Dermis blood vessel endothelial cell (primary cell): ENCODE results near the gene OBSL1. TPM values are rescaled to one million over a fixed set of nuclear protein-coding genes. Genes with fewer than 3 reads are reported as not detected.
A peak's percentile ranks its signal among the peaks of the same experiment; 100 is the strongest.

ENCODE experiments used
- DNase-seq: peaks from one replicate; pipeline ENCODE4 v3.0.0; 2010
- total RNA-seq: library from RNA; depleted of rRNA; stranded (reverse); fragments of >200 nt; gene quantifications from 2 replicates; pipeline ENCODE4 v1.2.3, GENCODE V29; 2014

OBSL1 gene
- total RNA-seq, 1 donor from 2014 or later, result 38.8 TPM

GRCh38 chr2:219565130-219566080 lies 5.9 kb downstream of the OBSL1 start:
- DNase-seq, result no peak

DNA sequence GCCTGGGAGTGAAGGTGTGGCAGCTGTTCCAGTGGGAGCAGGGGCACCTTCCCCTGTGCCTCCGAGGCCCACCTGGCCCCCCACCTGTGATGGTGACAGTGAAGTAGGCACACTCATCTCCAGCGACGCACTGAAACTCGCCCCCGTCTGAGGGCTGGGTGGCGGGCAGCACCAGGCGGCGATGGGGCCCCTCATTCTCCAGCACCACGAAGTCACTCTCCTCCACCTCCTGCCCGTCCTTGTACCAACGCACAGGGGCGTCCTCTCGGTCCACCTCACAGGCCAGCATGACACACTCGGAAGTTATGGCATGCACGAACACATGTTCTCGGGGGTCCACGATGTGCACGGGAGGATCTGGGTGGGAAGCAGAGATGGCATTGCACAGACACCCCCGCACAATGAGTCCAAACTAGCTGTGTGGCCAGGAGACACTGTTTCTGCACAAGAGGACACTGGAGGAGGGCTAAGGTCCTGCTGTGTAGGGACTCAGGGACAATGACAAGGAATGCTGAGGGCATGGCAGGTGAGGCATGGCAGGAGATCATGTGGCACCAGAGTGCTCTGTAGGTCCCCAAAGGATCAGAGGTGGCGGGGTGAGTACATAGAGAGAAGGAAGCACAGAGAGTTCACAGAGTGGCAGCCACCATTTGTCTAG lies 7.9 kb downstream of the OBSL1 start:
- no peak for DNase-seq

- DNase-seq, result no peak
Measured at GRCh38 chr2:219562049-219563020, 9.0 kb downstream of the OBSL1 start.

DNA sequence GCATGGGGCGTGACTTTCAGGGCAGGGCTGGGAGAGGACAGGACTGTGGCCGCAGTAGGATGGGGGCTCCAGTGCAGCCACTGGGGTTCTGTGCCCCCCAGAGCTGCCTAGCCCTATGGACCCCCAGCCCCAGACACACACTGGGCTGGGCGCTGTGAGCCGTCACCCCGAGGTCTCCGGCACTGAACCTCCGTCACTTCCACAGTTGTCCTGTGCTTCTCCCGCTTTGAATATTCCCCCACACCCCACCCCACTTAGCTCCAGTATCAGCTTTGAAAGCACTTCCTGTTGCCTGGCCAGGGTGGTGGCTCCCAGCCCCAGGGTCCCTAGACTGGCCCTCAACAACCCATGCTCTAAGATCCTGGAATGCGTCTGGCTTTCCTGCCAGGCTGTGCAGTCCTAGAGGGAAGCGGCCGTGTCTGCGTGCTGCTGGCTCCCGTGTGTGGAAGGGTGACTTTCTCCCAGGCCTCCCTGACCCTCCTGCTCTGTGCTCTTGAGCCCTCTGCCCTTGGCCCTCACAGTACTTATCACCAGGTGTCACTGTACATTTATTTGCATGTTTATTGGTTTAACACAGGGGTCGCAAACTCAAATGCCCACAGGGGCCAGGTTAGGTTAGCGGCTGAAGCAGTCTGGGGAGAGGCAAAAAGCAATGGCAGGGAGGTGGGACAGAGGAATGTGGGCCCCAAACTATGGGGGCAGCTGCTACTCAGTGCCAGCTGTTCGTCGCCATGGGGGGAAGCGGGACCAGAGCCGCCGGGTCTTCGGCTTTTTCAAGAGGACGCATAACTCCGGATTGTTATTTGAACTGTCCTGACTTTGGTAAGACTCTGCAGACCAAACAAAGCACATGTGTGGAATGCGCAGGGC lies 9.9 kb downstream of the OBSL1 start:
- no peak for DNase-seq

- DNase-seq, result no peak
Measured at GRCh38 chr2:219560893-219561178, 10.5 kb downstream of the OBSL1 start.

DNA sequence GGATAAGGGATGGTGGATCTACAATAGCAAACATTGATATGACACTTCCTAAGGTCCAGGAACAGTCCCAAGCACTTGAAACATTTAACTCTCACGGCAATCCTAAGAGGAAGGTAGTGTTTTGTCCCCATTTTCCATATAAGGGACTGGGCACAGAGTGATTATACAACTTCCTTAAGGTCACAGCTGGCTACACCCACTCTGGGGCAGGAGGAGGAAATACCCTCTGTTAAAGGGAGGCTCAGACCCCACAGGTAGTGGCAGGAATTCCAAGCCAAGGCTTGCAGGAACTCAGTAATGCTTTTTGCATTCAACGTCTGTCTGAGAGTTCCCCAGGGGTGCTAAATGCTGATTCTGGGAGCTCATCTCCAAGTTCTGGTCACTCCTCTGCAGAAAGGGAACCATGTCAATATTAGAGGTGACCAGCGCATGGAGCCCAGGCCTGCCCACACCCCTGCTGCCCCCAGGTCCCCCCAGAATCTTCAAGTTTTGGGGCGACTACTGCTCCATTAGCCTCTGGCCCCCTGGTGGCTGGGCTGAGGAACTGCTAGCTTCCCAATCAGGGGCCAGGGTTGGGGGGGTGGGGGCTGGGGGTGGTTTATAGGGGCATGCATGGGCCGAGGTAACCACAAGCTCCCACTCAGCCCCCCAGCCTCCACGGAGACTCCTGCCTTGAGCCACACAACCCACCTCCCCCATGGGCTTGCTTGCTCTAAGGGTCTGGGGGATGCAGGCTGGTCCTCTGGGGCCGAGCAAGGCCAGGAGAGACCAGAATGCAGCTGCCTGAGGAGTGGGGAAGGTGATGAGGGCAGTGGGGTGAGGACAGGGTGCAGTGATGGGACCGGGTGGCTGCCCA lies 11.1 kb downstream of the OBSL1 start:
- peak; percentile 13 for DNase-seq

- no peak for DNase-seq
Measured at GRCh38 chr2:219559156-219559915, 12.0 kb downstream of the OBSL1 start.

GRCh38 chr2:219557791-219558785 lies 13.3 kb downstream of the OBSL1 start:
- DNase-seq, result no peak

DNA sequence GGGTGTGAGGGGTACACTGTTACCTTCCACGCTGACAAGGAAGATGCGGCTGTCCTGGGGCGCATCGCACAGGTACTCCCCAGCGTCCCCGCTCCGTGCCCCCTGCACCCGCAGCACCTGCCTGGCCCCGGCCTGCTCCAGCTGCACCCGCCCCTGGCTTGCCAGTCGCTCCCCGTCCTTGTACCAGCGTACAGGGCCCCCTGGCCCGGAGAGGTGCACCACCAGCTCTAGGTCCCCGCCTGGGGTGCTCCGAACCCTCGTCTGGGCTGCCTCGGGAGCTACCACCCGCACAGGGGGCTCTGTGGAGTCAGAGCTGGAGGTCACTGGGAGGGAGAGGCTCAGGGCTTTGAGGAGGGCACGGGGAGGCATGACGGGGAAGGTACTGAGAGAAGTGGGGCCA lies 14.0 kb downstream of the OBSL1 start:
- no peak for DNase-seq

- no peak for DNase-seq
Measured at GRCh38 chr2:219556413-219556812, 14.9 kb downstream of the OBSL1 start.

- no peak for DNase-seq
Measured at GRCh38 chr2:219555956-219556355, 15.4 kb downstream of the OBSL1 start.

DNA sequence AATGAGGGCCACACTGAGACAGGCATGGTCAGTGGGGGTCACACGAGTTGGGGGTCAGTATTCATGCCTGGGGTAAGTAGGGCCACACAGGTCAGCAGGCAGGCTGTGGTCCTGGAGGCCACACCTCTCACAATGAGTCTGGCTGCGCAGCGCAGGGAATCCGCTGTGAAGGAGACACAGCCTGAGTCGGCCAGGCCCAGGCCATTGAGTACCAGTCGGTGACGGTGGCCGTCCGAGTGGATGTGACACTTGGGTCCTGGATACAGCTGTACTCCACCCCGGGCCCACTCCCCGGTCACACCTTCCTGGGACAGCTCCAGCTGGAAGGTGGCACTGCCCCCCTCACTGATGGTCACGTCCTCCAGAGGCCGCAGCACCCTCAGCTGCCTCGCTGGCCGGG lies 17.0 kb downstream of the OBSL1 start:
- no peak for DNase-seq

DNA sequence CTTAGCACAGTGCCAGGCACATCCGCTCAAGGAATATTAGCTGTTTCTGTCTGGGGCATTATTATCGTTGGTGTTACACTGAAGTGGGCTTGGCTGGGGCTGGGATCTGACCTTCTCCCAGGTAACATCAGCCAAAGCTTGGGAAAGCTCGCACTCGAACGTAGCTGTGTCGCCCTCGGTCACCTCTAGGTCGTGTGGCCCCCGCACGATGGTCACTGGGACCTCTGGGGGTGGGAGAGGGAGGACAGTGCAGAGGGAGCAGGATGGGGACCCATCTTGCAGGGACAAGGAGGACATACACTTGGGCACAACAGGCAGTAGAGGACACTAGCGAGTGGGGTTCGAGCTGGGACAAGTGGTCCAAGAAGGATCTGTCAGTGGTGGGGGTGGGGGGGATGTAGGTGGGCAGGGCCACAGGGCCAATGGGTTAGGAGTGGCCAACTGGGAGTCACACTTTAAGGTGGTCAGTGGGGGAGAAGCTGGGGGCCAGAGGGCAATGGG lies 17.8 kb downstream of the OBSL1 start:
- no peak for DNase-seq

DNA sequence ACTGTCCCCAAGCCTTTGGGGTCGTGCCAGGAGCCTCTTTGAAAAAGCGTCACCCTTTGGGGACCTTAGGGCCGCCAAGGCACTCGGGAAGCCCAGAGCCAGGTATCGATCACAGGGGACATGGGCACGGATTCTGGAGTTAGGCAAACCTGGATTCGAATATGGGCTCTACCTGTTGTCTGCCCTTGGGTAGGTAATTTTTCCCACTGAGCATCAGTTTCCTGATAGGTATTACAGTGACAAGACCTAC lies 18.2 kb downstream of the OBSL1 start:
- DNase-seq, result no peak

DNA sequence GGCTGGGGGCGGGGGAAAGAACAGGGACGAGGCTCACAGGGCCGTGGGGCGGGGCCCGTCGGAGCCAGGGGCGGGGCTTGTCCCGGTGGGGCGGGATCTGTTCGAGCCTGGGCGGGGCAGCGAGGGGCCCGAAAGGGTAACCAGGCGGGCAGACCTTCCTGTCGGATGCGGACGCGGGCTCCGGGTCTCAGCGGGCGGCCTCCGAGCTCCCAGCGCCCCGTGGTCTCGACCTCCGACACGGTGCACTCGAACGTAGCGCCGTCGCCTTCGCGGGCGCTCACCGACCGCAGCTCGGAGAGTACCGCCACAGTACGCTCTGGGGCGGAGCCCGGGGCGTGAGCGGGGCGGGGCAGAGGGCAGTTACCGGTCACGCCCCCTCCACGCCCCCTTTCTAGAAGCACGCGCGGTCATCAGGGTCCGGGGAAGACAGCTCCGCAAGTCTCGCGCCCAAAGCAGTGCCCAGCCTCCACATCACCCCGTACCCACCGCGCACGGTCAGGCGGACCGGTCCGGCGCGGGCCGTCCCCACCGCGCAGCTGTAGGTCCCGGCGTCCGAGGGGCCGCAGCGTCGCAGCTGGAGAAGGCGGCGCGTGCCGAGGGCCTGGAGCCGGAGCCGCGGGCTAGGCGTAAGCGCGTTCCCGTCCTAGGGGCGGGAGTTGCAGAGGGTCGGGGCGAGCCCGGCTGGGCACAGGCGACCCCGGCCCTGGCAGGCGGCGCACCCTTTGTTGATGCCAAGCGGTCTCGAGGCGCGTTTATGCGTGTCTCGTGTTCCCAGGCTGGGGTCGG lies 18.8 kb downstream of the OBSL1 start:
- peak; percentile 72 for DNase-seq

GRCh38 chr2:219551441-219552381 lies 19.6 kb downstream of the OBSL1 start:
- no peak for DNase-seq

DNA sequence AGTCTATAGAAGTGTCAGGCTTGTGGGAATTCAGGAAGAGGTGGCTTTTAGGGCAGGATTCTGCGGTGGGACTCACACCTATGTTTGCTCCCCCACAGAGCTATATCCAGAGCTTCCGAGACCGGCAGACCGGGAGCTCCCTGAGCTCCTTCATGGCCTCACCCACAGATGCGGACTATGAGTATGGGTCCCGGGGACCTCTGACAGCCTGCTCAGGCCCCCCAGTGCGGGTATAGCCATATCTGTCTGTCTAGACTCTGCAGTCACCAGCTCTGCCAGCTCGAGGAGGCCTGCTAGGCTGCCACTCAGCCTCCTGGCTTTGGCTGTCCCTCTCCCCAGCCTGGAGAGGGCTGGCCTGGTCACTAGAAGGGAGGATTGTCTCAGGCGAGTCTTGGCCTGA lies 21.7 kb downstream of the OBSL1 start:
- DNase-seq, result no peak
